ENCODE data around the gene RHOF.

The RHOF gene

GRCh38 chr12:121753844-121754264 lies 39.6 kb downstream of the RHOF start:
- no peaks in the 10 kb centered on the region for H3K9me3 ChIP-seq (ENCODE audit: low read length)
- no peaks in the 10 kb centered on the region for H3K79me2 ChIP-seq (ENCODE audit: insufficient read depth, low read length)
- H3K4me1 ChIP-seq (ENCODE audit: insufficient read depth, low read length, severe bottlenecking) = peaks cover under 1% of the 10 kb centered on the region
- H4K20me1 ChIP-seq (ENCODE audit: insufficient read depth, low read length) = no peaks in the 10 kb centered on the region
- no peak for TF ChIP-seq EZH2 (IDR thresholded peaks at IDR 0.05; ENCODE audit: borderline replicate concordance, low read length)
- H3K36me3 ChIP-seq (ENCODE audit: insufficient read depth, low read length) = peaks cover 12% of the 10 kb centered on the region; the same call in 1 of the 2 replicates
- H3F3A ChIP-seq (ENCODE audit: insufficient read depth, low read length) = no peaks in the 10 kb centered on the region
- H3K4me2 ChIP-seq (ENCODE audit: low read length) = no peak overlapping the region
- H3K9me2 ChIP-seq (ENCODE audit: low read depth, low read length) = no peaks in the 10 kb centered on the region
- no peaks in the 10 kb centered on the region for H3K27me3 ChIP-seq (ENCODE audit: insufficient read depth, low read length)
- H3K9ac ChIP-seq (ENCODE audit: low read length) = no peak overlapping the region
- H3K27ac ChIP-seq (ENCODE audit: low read depth, low read length, poor library complexity, severe bottlenecking) = no peak overlapping the region
- H3K4me3 ChIP-seq (ENCODE audit: low read depth, low read length, poor library complexity, severe bottlenecking) = no peak overlapping the region
- H2AFZ ChIP-seq (ENCODE audit: low read length) = no peak overlapping the region

- no peaks in the 10 kb centered on the region for H3F3A ChIP-seq (ENCODE audit: insufficient read depth, low read length)
- no peak overlapping the region for H3K4me2 ChIP-seq (ENCODE audit: low read length)
- TF ChIP-seq CTCF (IDR thresholded peaks at IDR 0.05; ENCODE audit: low read length) (no peak), EZH2 (IDR thresholded peaks at IDR 0.05; ENCODE audit: borderline replicate concordance, low read length) (no peak)
- H3K27ac ChIP-seq (ENCODE audit: low read depth, low read length, poor library complexity, severe bottlenecking) = no peak overlapping the region
- no peaks in the 10 kb centered on the region for H3K79me2 ChIP-seq (ENCODE audit: insufficient read depth, low read length)
- no peaks in the 10 kb centered on the region for H4K20me1 ChIP-seq (ENCODE audit: insufficient read depth, low read length)
- H3K36me3 ChIP-seq (ENCODE audit: insufficient read depth, low read length) = peaks cover 12% of the 10 kb centered on the region; the same call in 1 of the 2 replicates
- no peaks in the 10 kb centered on the region for H3K27me3 ChIP-seq (ENCODE audit: insufficient read depth, low read length)
- H3K4me1 ChIP-seq (ENCODE audit: insufficient read depth, low read length, severe bottlenecking) = peaks cover 10% of the 10 kb centered on the region
- no peak overlapping the region for H3K4me3 ChIP-seq (ENCODE audit: low read depth, low read length, poor library complexity, severe bottlenecking)
- H3K9me3 ChIP-seq (ENCODE audit: low read length) = no peaks in the 10 kb centered on the region
- H3K9ac ChIP-seq (ENCODE audit: low read length) = no peak overlapping the region
- H3K9me2 ChIP-seq (ENCODE audit: low read depth, low read length) = no peaks in the 10 kb centered on the region
- no peak overlapping the region for H2AFZ ChIP-seq (ENCODE audit: low read length)
Measured at GRCh38 chr12:121751749-121752351, 41.6 kb downstream of the RHOF start.

- no peaks in the 10 kb centered on the region for H3K79me2 ChIP-seq (ENCODE audit: insufficient read depth, low read length)
- H3K9me3 ChIP-seq (ENCODE audit: low read length) = no peaks in the 10 kb centered on the region
- no peaks in the 10 kb centered on the region for H3K27me3 ChIP-seq (ENCODE audit: insufficient read depth, low read length)
- H3K4me3 ChIP-seq (ENCODE audit: low read depth, low read length, poor library complexity, severe bottlenecking) = no peak overlapping the region
- no peak overlapping the region for H3K9ac ChIP-seq (ENCODE audit: low read length)
- no peak for TF ChIP-seq CTCF (IDR thresholded peaks at IDR 0.05; ENCODE audit: low read length)
- TF ChIP-seq EZH2 (IDR thresholded peaks at IDR 0.05; ENCODE audit: borderline replicate concordance, low read length) = no peak
- no peaks in the 10 kb centered on the region for H4K20me1 ChIP-seq (ENCODE audit: insufficient read depth, low read length)
- peaks cover 10% of the 10 kb centered on the region for H3K4me1 ChIP-seq (ENCODE audit: insufficient read depth, low read length, severe bottlenecking)
- H3K36me3 ChIP-seq (ENCODE audit: insufficient read depth, low read length) = peaks cover 12% of the 10 kb centered on the region; the same call in 1 of the 2 replicates
- H3F3A ChIP-seq (ENCODE audit: insufficient read depth, low read length) = no peaks in the 10 kb centered on the region
- no peak overlapping the region for H2AFZ ChIP-seq (ENCODE audit: low read length)
- H3K4me2 ChIP-seq (ENCODE audit: low read length) = no peak overlapping the region
- H3K27ac ChIP-seq (ENCODE audit: low read depth, low read length, poor library complexity, severe bottlenecking) = no peak overlapping the region
- H3K9me2 ChIP-seq (ENCODE audit: low read depth, low read length) = no peaks in the 10 kb centered on the region
Measured at GRCh38 chr12:121751034-121751433, 42.5 kb downstream of the RHOF start.

GRCh38 chr12:121750507-121750955 lies 43.0 kb downstream of the RHOF start:
- Histone ChIP-seq H3F3A (ENCODE audit: insufficient read depth, low read length) (no peaks in the 10 kb centered on the region), H3K9ac (ENCODE audit: low read length) (no peak overlapping the region), H3K79me2 (ENCODE audit: insufficient read depth, low read length) (no peaks in the 10 kb centered on the region), H4K20me1 (ENCODE audit: insufficient read depth, low read length) (no peaks in the 10 kb centered on the region), H2AFZ (ENCODE audit: low read length) (no peak overlapping the region), H3K4me1 (ENCODE audit: insufficient read depth, low read length, severe bottlenecking) (peaks cover 10% of the 10 kb centered on the region), H3K27ac (ENCODE audit: low read depth, low read length, poor library complexity, severe bottlenecking) (no peak overlapping the region), H3K9me3 (ENCODE audit: low read length) (no peaks in the 10 kb centered on the region), H3K4me3 (ENCODE audit: low read depth, low read length, poor library complexity, severe bottlenecking) (no peak overlapping the region), H3K4me2 (ENCODE audit: low read length) (no peak overlapping the region), H3K9me2 (ENCODE audit: low read depth, low read length) (no peaks in the 10 kb centered on the region), H3K36me3 (ENCODE audit: insufficient read depth, low read length) (peaks cover 12% of the 10 kb centered on the region; the same call in 1 of the 2 replicates), H3K27me3 (ENCODE audit: insufficient read depth, low read length) (no peaks in the 10 kb centered on the region)
- TF ChIP-seq CTCF (IDR thresholded peaks at IDR 0.05; ENCODE audit: low read length) = no peak
- TF ChIP-seq EZH2 (IDR thresholded peaks at IDR 0.05; ENCODE audit: borderline replicate concordance, low read length) = no peak

Data from OCI-LY1 (cell line).